ENCODE data around the gene ESR2.
"Not testable (repeated sequence)": the region's sequence is repeated elsewhere in the genome, so short reads cannot be mapped to it uniquely, and the experiment has no call there.

The ESR2 gene

DNA sequence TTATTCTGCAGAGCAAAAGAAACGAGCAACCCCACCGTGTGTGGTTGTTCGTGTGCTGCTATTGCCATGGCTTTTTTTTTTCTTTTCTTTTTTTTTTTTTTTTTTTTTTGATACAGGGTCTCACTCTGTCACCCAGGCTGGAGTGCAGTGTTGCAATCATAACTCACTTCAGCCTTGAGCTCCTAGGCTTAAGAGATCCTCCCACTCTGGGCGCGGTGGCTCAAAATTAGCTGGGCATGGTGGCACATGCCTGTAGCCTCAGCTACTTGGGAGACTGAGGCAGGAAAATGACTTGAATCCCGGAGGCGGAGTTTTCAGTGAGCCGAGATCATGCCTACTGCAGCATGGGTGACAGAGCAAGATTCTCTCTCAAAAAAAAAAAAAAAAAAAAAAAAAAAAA lies 144.2 kb downstream of the ESR2 start:
- in situ Hi-C loops (cut with HindIII; ENCODE audit: low sequenced_read_pairs), result no loop called here

DNA sequence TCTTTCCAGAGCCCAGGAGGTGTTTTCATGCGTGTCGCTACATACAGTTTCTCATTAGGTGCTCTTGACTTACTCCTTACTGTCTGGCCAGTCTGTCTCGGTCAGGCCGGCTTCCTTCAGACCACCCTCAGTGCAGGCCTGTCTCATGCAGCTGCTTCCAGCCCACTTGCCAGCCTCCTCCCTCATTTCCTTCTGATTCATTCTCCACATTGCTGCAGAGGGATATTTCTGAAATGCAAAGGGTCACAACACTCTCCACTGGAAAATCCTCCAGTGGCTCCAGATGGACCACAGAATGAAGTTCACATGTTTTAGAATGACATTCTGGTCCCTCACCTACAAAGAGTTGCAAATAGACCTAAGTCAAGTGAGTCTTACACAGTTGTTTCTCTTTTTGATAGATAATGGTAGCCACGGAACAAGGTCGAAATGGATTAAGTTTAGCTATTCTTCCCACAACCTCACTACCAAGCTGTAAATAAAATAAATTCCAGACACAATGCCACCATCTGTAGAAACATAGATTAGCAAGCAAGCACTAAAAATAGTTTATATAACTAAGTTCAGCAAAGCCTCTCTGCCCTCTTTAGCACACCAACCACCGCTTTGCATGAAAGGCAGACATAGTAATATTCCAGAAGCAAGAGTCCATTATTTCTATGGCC lies 146.9 kb downstream of the ESR2 start:
- in situ Hi-C loops (cut with HindIII; ENCODE audit: low sequenced_read_pairs), result no loop called here

DNA sequence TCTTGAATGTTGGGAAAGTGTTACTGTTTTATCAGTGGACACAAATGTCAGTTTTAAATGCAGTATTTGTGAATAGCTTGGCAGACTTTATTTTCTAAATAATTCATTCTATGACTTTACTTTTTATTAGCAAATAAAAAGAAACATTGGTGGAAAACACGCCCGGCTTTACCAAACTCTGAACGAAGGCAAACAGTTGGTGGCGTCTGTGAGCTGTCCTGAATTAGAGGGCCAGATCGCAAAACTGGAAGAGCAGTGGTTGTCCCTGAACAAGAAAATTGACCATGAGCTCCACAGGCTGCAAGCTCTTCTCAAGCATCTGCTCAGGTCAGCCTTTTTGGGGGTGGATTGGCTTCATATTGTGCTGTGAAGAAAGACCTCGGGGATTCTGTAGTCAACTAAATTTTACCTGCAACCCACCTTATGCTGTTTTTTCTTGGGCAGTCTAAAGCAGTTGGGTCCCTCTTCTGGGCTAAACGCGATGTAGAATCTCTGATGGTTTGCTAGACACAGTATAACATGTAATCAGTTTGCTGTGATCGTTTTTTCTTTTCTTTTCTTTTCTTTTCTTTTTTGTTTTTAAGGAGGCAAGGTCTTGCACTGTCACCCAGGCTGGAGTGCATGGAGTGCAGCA lies 156.4 kb downstream of the ESR2 start:
- in situ Hi-C loops (cut with HindIII; ENCODE audit: low sequenced_read_pairs), result no loop called here

DNA sequence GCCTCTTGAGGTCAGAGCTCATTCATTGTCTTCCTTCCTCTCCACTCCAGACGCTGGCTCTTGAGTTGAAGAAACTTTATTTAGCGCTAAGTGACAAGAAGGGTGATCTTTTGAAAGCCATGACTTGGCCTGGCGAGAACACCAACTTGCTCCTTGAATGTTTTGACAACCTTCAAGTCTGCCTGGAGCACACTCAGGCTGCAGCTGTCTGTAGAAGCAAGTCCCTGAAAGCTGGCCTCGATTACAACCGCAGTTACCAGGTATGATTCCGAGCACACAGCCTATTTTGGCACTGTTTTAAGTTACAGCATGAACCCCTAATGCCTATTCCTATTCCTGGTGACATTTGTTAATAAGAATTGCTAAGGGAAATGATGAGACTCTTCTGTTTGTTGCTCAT lies 167.6 kb downstream of the ESR2 start:
- in situ Hi-C loops (cut with HindIII; ENCODE audit: low sequenced_read_pairs), result no loop called here

DNA sequence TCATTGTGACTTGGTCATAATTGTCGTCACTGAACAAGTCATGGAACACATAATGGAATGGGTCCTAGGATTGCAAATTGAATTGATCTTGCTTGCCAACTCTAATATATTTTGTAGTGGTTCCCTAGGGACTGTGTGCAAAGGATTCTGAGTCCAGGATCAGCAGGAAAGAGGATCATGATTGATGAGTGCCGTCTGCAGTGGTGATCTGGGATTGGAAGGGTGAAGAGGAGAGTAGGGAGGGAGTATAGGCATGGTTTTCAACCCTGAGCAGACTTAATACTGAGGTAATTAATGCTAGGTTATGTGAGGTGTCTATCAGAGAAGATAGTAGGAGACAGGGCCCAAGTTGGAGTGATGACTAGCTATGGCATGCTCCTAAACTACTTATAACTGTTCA lies 168.9 kb downstream of the ESR2 start:
- in situ Hi-C loops (cut with HindIII; ENCODE audit: low sequenced_read_pairs), result no loop called here

DNA sequence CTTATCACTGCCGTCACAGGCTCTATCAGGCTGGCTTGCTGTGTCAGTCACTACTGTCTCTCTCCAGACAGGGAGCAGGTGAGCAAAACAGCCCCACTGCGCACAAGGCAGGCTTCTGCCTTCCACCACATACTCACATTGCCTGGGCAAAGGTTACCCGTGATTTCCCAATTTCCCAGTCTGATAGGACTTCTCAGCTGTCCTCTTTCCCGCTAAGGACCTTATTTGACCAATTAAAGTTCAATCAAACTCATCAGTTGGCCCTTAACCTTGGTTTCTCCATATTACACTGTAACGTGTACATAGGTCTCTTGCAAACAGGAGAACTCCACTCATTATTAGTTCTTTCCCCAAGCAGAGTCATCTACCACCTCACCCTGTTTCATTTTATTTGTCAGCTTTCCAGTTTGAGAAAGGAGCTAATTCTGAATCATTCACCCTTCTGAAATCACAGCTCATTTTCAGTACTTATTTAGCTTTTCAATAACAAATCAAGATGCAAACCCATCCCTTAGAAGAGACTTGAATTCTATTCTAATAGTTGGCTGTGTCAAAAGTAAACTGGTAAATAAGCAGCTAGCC lies 170.8 kb downstream of the ESR2 start:
- in situ Hi-C loops (cut with HindIII; ENCODE audit: low sequenced_read_pairs), result no loop called here

DNA sequence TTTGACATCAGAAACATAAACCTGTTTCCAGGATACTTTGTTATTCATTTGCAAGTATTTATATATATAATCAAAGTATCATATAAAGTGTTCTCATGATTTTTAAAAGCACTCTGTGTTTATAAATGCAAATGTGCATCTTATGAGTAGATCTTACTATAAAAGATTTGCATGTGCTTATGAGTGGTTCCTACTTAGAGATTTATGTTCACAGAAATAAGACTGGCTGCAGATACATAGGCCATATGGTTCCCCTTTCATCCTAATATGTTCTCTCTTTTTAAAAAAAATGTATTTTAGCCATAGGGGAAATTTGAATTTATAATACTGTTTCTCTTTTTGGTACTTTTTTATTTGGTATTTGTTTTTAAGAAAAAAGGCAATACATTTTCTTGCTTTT lies 174.2 kb downstream of the ESR2 start:
- in situ Hi-C loops (cut with HindIII; ENCODE audit: low sequenced_read_pairs), result no loop called here

DNA sequence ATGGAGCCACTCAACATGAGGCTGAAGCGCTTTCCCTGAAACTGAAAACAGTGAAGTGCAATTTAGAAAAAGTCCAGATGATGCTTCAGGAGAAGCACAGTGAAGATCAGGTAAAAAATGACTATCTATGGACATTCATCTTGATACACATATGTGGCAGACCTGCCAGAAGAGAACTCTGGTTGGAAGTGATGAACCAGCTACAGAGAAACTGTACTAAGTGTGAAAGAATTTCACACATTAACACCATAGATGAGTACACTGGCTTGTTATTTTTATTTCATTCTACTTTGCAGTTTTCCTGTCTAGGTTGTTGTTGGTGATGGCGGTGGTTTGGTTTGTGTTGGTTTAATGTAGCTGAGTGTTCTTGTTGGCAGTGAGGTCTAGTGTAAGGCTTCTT lies 174.7 kb downstream of the ESR2 start:
- in situ Hi-C loops (cut with HindIII; ENCODE audit: low sequenced_read_pairs), result no loop called here

DNA sequence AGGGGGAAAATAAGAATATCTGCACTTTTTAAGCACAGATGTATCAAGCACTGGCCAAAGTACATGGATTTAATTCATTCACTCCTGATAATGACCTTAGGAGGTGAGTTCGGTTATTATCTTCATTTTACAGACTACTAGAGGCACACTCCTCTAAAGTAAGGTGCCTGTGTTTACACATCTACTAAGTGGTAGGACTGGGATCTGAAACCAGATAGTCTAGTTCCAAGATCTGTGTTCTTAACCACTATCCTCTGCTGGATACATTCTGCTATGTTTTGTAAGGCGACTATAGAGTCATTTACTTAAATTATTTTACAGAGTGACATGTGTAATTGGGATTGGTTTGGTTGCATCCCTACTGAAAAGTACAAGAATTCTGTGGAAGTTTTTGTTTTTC lies 175.3 kb downstream of the ESR2 start:
- in situ Hi-C loops (cut with HindIII; ENCODE audit: low sequenced_read_pairs), result no loop called here

DNA sequence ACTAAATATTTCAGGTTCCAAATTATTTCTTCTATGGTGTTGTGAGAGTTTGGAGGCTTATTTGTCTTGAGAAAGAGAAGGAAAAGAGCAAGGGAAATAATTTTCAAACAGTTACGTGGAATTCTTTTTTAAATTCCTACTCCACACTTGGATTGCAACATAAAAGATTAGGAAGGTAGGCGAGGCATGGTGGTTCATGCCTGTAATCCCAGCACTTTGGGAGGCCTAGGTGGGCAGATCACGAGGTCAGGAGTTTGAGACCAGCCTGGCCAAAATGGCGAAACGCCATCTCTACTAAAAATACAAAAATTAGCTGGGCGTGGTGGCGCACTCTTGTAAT lies 175.8 kb downstream of the ESR2 start:
- in situ Hi-C loops (cut with HindIII; ENCODE audit: low sequenced_read_pairs), result not testable (repeated sequence)

DNA sequence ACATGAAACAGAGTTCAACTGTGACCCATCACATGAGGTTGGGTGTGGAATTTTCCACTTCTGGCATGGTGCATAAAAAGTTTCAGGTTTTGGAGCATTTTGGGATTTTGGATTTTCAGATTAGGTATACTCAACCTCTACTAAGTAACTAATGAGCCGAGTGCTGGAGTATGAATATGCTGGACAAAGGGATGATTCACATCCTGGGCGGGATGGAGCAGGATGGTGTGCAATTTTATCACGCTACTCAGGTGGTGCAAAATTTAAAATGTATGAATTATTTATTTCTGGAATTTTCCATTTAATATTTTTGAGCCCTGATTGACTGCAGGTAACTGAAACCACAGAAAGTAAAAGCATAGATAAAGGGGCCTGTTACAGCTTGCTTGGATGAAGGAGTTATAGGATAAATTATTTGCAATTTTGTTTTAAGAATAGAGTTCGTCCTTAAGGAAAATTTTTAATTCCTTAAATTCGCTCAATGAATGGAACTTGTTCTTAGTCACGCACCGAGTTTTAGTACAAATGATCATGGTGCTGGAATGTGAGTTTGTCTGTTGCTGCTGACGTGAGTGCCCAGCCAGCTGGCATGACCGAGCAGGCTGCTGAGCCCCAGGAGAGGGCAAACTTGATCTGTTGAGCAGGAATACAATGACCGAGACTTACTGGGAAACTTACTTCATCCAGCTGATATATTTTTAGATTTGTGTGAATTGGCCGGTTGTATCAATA lies 176.3 kb downstream of the ESR2 start:
- in situ Hi-C loops (cut with HindIII; ENCODE audit: low sequenced_read_pairs), result no loop called here

DNA sequence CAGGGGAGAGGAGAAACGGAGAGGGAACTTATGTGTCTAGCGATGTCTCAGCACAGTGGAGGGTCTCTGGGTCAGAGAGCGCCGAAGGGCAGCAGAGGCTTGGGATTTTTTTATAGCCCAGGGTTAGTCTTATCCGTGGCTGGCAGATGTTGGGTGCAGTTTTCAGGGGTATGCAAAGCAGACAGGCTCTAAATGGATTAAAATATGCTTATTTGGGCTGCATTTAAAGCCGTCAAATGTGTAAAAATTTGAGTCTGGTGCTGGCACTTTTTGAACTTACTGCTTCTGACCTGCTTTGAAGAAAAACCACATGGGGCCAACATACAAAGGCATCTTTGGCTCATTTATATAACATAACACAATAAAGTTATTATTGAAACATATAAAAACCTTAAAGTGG lies 178.8 kb downstream of the ESR2 start:
- in situ Hi-C loops (cut with HindIII; ENCODE audit: low sequenced_read_pairs), result no loop called here

DNA sequence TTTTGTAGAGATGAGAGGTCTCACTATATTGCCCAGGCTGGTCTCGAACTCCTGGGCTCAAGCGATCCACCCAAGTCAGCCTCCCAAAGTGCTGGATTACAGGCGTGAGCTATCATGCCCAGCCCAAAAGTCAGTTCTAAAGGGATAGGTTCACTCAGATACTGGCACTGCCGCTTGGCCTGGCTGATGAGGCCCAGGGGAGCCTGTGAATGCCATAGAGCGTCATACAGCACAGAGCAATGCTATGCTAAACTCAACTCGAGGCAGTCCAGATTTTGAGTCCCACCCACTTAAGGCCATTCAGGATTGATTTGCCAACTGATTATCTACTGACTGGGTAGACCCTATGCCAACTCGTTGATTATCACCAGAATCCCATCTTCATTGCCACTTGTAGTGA lies 179.4 kb downstream of the ESR2 start:
- in situ Hi-C loops (cut with HindIII; ENCODE audit: low sequenced_read_pairs), result no loop called here

DNA sequence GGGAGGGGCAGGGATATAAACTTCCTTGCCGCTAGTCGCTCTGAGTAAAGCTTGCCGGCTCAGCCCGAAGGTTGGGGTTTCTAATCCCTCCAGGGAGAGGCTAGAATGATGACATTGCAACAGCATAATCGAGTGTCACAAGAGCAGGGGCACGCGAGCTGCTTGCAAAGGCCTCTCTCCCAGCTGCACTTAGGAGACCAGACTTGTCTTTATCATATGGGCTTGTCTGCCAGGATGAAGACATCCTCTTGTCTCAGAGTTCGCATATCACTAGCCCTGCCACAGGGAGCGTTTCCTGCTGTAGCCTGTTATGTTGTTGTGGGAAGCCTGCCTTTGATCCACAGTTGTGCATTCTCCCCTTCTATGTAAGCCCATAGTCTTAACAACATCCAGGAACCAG lies 180.0 kb downstream of the ESR2 start:
- in situ Hi-C loops (cut with HindIII; ENCODE audit: low sequenced_read_pairs), result no loop called here

DNA sequence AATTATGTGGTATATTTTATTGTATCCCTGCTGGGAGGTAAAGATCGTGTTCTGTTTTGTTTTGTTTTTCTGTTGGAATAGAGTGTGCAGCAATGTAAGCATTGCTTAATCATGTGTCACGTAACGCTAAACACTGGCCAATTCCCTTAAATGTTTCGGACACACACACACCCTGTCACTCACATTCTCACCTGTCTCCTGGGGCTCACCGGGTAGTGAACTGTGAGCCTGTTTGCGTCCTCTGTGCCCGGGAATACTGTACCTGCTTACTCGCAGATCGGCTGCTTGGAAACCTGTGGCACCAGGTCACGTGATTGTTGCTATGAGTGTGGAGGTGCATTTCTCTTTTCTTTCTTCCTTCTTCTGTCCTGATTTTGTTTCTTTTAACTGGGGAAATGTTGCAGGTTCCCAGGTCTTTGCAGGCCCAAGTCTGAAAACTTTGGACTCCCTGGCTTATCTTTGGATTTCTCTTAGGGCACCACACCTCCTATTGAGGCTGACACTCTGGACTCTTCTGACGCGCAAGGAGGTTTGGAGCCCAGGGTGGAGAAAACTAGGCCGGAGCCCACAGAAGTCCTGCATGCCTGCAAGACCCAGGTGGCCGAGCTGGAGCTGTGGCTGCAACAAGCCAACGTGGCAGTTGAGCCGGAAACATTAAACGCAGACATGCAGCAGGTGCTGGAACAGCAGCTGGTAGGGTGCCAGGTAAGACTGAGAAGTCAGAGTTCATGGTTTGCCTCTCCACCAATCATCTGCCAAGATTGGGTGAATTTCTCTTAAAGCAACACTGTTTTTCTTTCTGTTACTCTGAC lies 181.1 kb downstream of the ESR2 start:
- in situ Hi-C loops (cut with HindIII; ENCODE audit: low sequenced_read_pairs), result no loop called here

DNA sequence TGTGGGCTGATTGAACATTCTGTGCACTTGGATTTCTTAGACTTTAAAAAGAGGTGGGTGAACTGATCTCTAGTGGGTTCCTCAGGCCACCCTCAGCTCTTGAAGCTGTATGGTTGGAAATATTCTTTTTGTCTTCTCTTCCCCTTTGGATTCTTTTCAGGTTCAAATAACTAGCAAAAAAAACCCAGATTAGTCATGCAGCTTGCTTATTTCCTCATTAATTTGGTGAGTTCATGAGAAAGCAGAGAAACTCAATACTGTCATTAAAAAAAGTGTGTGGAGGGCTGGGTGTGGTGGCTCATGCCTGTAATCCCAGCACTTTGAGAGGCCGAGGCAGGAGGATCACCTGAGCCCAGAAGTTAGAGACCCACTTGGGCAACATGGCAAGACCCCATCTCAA lies 183.4 kb downstream of the ESR2 start:
- in situ Hi-C loops (cut with HindIII; ENCODE audit: low sequenced_read_pairs), result no loop called here

DNA sequence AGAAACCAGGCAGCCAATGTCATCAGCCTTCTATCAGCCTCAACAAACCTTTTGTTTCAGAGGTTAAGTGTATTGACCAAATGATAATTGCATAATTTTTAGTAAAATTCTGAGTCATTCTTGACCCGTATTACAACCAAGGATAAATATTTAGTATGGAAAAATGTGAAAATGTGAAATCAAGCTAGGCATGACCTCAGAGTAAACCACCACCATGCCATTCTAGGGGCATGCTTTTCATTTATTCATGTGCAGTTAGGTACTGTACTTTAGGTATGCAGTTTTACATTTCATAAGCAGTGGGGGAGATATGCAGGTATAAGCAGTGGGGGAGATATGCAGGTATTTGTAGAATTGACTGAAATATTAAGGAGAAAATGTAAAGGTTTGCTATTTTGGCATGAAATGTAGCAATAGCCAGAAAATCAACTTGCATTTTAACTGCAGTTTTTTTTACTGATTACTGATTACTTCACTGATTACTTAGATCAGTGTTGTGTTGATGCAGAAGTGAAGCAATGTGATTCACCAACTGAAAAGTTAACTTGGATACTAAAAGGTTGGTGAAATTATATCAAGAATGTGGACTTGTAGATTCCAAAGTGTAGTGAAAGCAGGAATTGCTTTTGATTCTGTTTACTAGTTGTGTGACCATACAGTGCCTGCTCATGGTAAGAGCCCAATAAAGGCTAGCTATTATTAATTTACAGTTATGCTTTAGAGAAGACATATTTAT lies 184.2 kb downstream of the ESR2 start:
- in situ Hi-C loops (cut with HindIII; ENCODE audit: low sequenced_read_pairs), result no loop called here

DNA sequence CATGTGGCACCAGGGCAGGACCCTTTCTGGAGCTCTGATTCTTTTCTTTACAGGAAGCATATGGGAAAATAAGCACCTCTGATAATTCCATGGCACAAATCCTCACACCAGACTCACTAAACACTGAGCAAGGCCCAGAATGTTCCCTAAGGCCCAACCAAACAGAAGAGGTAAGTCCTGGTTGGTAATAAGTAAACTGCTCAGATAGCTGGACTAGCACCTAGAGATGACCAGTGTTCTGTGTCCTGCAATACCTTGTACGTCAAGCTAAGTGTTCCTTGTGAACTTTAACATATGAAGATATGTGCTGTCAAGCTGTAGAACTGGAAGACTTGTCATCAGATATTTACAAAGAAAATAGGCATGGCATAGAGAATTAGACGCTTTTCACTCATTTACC lies 186.7 kb downstream of the ESR2 start:
- in situ Hi-C loops (cut with HindIII; ENCODE audit: low sequenced_read_pairs), result no loop called here

DNA sequence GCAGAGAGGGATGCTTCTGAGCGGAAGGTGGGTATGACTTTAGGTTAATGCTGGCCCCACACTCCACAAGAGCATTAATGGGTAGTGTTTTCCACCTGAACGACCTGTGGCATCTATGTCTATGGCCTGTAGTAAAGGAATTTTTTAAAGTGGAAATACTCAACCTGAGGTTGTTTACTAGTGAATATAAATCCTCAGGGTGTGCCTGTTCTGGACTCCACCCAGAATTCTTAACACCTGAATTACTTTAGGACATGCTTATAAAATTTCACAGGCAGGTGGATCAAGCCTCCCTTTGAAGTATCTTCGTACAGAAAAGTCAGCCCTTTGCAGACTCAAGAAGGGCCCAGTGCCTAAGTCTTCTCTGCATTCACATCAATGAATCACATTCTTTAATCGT lies 196.1 kb downstream of the ESR2 start:
- in situ Hi-C loops (cut with HindIII; ENCODE audit: low sequenced_read_pairs), result no loop called here

DNA sequence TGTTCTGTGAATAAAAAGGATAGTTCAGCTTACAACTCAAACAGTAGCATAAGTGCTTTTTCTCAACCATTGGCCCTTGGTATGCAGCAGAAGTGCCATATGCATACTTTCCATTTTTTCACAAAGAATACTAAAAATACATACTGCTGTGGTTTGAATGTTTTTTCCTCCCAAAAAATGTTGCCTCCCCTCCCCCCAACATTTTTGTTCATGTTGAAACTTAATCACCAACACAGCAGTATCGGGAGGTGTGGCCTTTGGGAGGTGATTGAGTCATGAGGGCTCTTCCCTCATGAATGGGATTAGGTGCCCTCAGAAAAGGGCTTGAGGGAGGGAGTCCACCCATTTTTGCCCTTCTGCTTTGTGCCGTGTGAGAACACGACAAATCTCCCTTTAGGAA lies 198.6 kb downstream of the ESR2 start:
- in situ Hi-C loops (cut with HindIII; ENCODE audit: low sequenced_read_pairs), result no loop called here

DNA sequence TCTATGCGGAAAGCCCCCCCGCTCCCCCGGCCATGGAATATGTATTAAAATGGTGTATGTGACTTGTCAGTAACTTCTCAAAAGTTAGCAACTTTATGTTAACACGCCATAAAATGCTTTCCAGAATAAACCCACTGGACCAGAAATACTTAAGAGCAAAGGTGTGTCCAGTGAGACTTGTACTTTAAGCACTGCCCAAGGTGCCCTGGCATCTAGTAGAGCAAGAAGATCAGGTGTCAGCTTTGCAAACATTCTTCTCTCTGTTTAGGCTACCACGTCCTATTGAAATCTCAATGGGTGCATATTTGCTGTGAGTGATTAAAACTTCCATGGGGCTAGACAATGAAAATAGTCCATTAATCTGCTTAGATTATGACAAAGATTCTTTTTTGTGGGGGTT lies 201.2 kb downstream of the ESR2 start:
- in situ Hi-C loops (cut with HindIII; ENCODE audit: low sequenced_read_pairs), result no loop called here

All from DLD1 (cell line).